H9 (cell line): ENCODE measurements around the gene FAM193A. TPM values are rescaled to one million over a fixed set of nuclear protein-coding genes. Genes with fewer than 3 reads are reported as not detected.

Experiments
- DNase-seq: peaks from one replicate; pipeline ENCODE4 v3.0.0-alpha.2; 2017
- H2AFZ ChIP-seq: one replicate; pipeline ENCODE4 v1.6.1; 2013; ENCODE audit warnings: mild to moderate bottlenecking, low read length, control low read depth, moderate library complexity
- H2AK5ac ChIP-seq: 2 replicates; pipeline ENCODE4 v1.6.1; 2013; ENCODE audit warnings: low read length, control low read depth, mixed read lengths; ENCODE audit not compliant: insufficient read length
- H2BK120ac ChIP-seq: one replicate; pipeline ENCODE4 v1.6.1; 2013; ENCODE audit warnings: low read depth, mild to moderate bottlenecking, low read length, control low read depth, inconsistent platforms; ENCODE audit not compliant: poor library complexity, severe bottlenecking
- H2BK12ac ChIP-seq: 2 replicates; pipeline ENCODE4 v1.6.1; 2013; ENCODE audit warnings: low read length, control low read depth, mixed read lengths, low read depth; ENCODE audit not compliant: insufficient read length
- H2BK15ac ChIP-seq: 2 replicates; pipeline ENCODE4 v1.6.1; 2013; ENCODE audit warnings: low read depth, low read length, control low read depth
- H2BK20ac ChIP-seq: one replicate; pipeline ENCODE4 v1.6.1; 2013; ENCODE audit warnings: low read depth, mild to moderate bottlenecking, low read length, control low read depth, inconsistent platforms; ENCODE audit not compliant: poor library complexity, severe bottlenecking
- H2BK5ac ChIP-seq: 2 replicates; pipeline ENCODE4 v1.6.1; 2013; ENCODE audit warnings: low read length, control low read depth, mixed read lengths; ENCODE audit not compliant: insufficient read length
- H3K14ac ChIP-seq: 2 replicates; pipeline ENCODE4 v1.6.1; 2013; ENCODE audit warnings: low read length, control low read depth; ENCODE audit not compliant: insufficient read depth
- H3K18ac ChIP-seq: 2 replicates; pipeline ENCODE4 v1.6.1; 2013; ENCODE audit warnings: low read depth, mild to moderate bottlenecking, mixed read lengths, low read length, control low read depth; ENCODE audit not compliant: insufficient read length
- H3K23ac ChIP-seq: 2 replicates; pipeline ENCODE4 v1.6.1; 2013; ENCODE audit warnings: low read length, control low read depth, mixed read lengths, low read depth; ENCODE audit not compliant: insufficient read length
- H3K23me2 ChIP-seq: 2 replicates; pipeline ENCODE4 v1.6.1; 2013; ENCODE audit warnings: low read depth, mild to moderate bottlenecking, mixed read lengths, low read length, control low read depth; ENCODE audit not compliant: insufficient read length, poor library complexity, severe bottlenecking
- H3K27ac ChIP-seq: 2 replicates; pipeline ENCODE4 v1.5.1; 2013; ENCODE audit warnings: low read length, control low read depth, mixed read lengths, low read depth; ENCODE audit not compliant: insufficient read length
- H3K27me3 ChIP-seq: 2 replicates; pipeline ENCODE4 v1.6.1; 2013; ENCODE audit warnings: low read length, control low read depth, inconsistent platforms; ENCODE audit not compliant: insufficient read depth
- H3K4ac ChIP-seq: 2 replicates; pipeline ENCODE4 v1.6.1; 2013; ENCODE audit warnings: low read depth, mild to moderate bottlenecking, control low read depth, inconsistent platforms, low read length, moderate library complexity
- H3K4me1 ChIP-seq: 2 replicates; pipeline ENCODE4 v1.6.1; 2013; ENCODE audit warnings: low read length, control low read depth, inconsistent platforms; ENCODE audit not compliant: insufficient read depth
- H3K4me2 ChIP-seq: 2 replicates; pipeline ENCODE4 v1.6.1; 2013; ENCODE audit warnings: low read length, control low read depth, mixed read lengths; ENCODE audit not compliant: insufficient read length, insufficient read depth
- H3K56ac ChIP-seq: 2 replicates; pipeline ENCODE4 v1.6.1; 2013; ENCODE audit warnings: low read depth, mild to moderate bottlenecking, mixed read lengths, low read length, control low read depth; ENCODE audit not compliant: insufficient read length
- H3K79me1 ChIP-seq: 2 replicates; pipeline ENCODE4 v1.6.1; 2013; ENCODE audit warnings: low read depth, mild to moderate bottlenecking, moderate library complexity, low read length, control low read depth, inconsistent platforms; ENCODE audit not compliant: insufficient read depth, poor library complexity, severe bottlenecking
- H3K79me2 ChIP-seq: 2 replicates; pipeline ENCODE4 v1.6.1; 2013; ENCODE audit warnings: low read length, control low read depth, inconsistent platforms; ENCODE audit not compliant: insufficient read depth
- H3K9ac ChIP-seq: 2 replicates; pipeline ENCODE4 v1.6.1; 2013; ENCODE audit warnings: low read length, control low read depth, mixed read lengths; ENCODE audit not compliant: insufficient read length; ENCODE audit errors: extremely low read depth
- H3K9me3 ChIP-seq: one replicate; pipeline ENCODE4 v1.6.1; 2013; ENCODE audit warnings: low read depth, low read length, inconsistent platforms; ENCODE audit not compliant: control insufficient read depth
- H3T11ph ChIP-seq: one replicate; pipeline ENCODE4 v1.6.1; 2013; ENCODE audit warnings: mild to moderate bottlenecking, low read length, control low read depth, inconsistent platforms
- H4K20me1 ChIP-seq: one replicate; pipeline ENCODE4 v1.6.1; 2013; ENCODE audit not compliant: control insufficient read depth, insufficient read length, insufficient read depth
- H4K5ac ChIP-seq: 2 replicates; pipeline ENCODE4 v1.6.1; 2013; ENCODE audit warnings: low read depth, mild to moderate bottlenecking, mixed read lengths, low read length, control low read depth; ENCODE audit not compliant: insufficient read length
- H4K8ac ChIP-seq: replicated peaks from 2 replicates; pipeline ENCODE4 v1.6.1; 2013; ENCODE audit warnings: low read length, control low read depth, mixed read lengths, low read depth; ENCODE audit not compliant: insufficient read length
- H4K91ac ChIP-seq: 2 replicates; pipeline ENCODE4 v1.6.1; 2013; ENCODE audit warnings: low read depth, mild to moderate bottlenecking, moderate library complexity, mixed read lengths, low read length, control low read depth; ENCODE audit not compliant: insufficient read length
- H3K27ac Mint-ChIP-seq, 3 experiments: 2 replicates in 2 of 3; 3 replicates in 1 of 3; pipeline ENCODE4 v1.8.0; 2020 to 2021; ENCODE audit warnings: mixed read lengths in 3 of 3, mild to moderate bottlenecking in 1 of 3, moderate library complexity in 1 of 3
- H3K27me3 Mint-ChIP-seq: 2 replicates; pipeline ENCODE4 v1.8.0; 2021; ENCODE audit warnings: low read depth, mild to moderate bottlenecking, moderate library complexity, mixed read lengths
- H3K36me3 Mint-ChIP-seq, 3 experiments: 2 replicates in 2 of 3; 3 replicates in 1 of 3; pipeline ENCODE4 v1.8.0; 2020 to 2021; ENCODE audit warnings: low read depth in 3 of 3, mixed read lengths in 3 of 3; ENCODE audit not compliant: insufficient read depth in 1 of 3
- H3K4me1 Mint-ChIP-seq, 2 experiments: 2 replicates each; pipeline ENCODE4 v1.8.0; 2020; ENCODE audit warnings: mixed read lengths in 2 of 2
- H3K4me3 Mint-ChIP-seq, 2 experiments: 2 replicates in 1 of 2; 3 replicates in 1 of 2; pipeline ENCODE4 v1.8.0; 2020 to 2021; ENCODE audit warnings: mild to moderate bottlenecking in 2 of 2, mixed read lengths in 2 of 2, moderate library complexity in 1 of 2
- H3K9me3 Mint-ChIP-seq, 2 experiments: 2 replicates in 1 of 2; 3 replicates in 1 of 2; pipeline ENCODE4 v1.8.0; 2020; ENCODE audit warnings: mild to moderate bottlenecking in 2 of 2, mixed read lengths in 2 of 2, moderate library complexity in 1 of 2
- CTCF ChIP-seq: fragments of 200-600 bp; sonication (generic); conservative IDR thresholded peaks from 3 replicates; pipeline ENCODE4 v1.8.0; 2021; ENCODE audit warnings: antibody characterized with exemption, mild to moderate bottlenecking
- WGBS: extraction: QIAGEN DNeasy Blood & Tissue Kit; methylation state at CpG from one replicate; pipeline ENCODE4 v1.1.7; 2013; ENCODE audit warnings: missing lambda C conversion rate, low lambda C conversion rate, mixed read lengths; ENCODE audit not compliant: insufficient read length; ENCODE audit errors: extremely low coverage; 5-methylcytosine and 5-hydroxymethylcytosine counted together
- total RNA-seq: library from RNA; stranded (reverse); gene quantifications from 2 replicates; pipeline ENCODE4 v1.2.1, GENCODE V29; 2021

Gene FAM193A
- total RNA-seq, 1 experiment from 2014 or later = 36.9 TPM

DNA sequence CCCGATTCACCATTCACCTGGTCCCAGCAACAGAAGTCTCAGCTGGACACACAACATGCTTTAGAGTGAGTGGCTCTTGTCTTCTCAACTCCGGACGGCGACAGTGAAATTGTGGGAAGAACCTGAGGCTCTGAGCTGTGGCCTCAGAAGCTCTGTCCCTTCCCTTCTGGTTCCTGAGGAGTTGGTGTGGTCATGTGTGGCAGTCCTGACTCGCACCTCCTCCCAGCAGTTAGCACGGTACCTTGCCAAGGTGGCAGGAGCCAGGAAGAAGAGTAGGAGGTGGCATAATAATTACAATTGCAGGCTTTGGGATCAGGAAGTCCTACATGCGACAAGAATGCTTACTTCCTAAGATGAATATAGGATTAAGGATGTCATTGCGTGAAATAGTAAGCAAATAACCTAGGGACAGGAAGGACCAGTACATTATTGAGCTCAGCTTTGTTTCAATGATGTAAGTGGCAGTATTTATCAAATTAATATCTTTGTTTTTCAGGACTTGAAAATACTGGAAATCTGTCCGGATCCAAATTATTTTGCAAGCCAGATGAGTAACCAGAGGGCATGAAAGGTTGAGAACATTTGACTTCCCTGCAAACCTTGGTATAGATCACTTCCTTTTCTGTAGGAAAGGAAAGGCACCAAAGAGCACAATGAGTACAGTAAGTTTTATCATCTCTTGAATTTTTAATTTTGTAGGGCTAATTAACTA is 46.5 kb upstream of the FAM193A start:
- no peak for TF ChIP-seq CTCF
- H3K18ac ChIP-seq = no peak overlapping the region
- Mint-ChIP-seq H3K4me1 (peaks cover 29 to 35% of the 10 kb centered on the region in 2 experiments), H3K9me3 (no peaks in the 10 kb centered on the region), H3K4me3 (no peak overlapping the region), H3K27ac (peak overlapping the region in 2 of 3 experiments; percentile 58 to 84; a peak in 5 of 7 replicates), H3K36me3 (peaks cover 37 to 54% (median 47%) of the 10 kb centered on the region in 3 experiments; a peak in 6 of 7 replicates), H3K27me3 (no peaks in the 10 kb centered on the region)
- H3K79me1 ChIP-seq = peaks cover 4% of the 10 kb centered on the region
- H3K4ac ChIP-seq = no peak overlapping the region
- no peak overlapping the region for H2BK15ac ChIP-seq
- DNase-seq = no peak
- peaks cover 5% of the 10 kb centered on the region for H4K20me1 ChIP-seq
- no peak overlapping the region for H4K91ac ChIP-seq
- H2AK5ac ChIP-seq = no peak overlapping the region
- H3K14ac ChIP-seq = no peak overlapping the region
- no peak overlapping the region for H3K4me2 ChIP-seq
- no peaks in the 10 kb centered on the region; the same call in 1 of the 2 replicates for H3K4me1 ChIP-seq
- WGBS = no CpG with 5 or more reads among the region's 9 CpGs
- H3K23me2 ChIP-seq = no peaks in the 10 kb centered on the region
- no peak overlapping the region for H2BK20ac ChIP-seq
- H3K27me3 ChIP-seq = no peaks in the 10 kb centered on the region
- H4K5ac ChIP-seq = no peak overlapping the region
- H3K9me3 ChIP-seq = no peaks in the 10 kb centered on the region
- H3K23ac ChIP-seq = no peak overlapping the region
- no peak overlapping the region for H4K8ac ChIP-seq
- no peak overlapping the region for H2AFZ ChIP-seq
- H2BK12ac ChIP-seq = no peak overlapping the region
- no peak overlapping the region for H3K27ac ChIP-seq
- H2BK5ac ChIP-seq = no peak overlapping the region
- H3T11ph ChIP-seq = no peak overlapping the region
- H3K79me2 ChIP-seq = peaks cover 51% of the 10 kb centered on the region; the same call in 1 of the 2 replicates
- H3K9ac ChIP-seq = no peak overlapping the region
- H3K56ac ChIP-seq = no peak overlapping the region
- no peak overlapping the region for H2BK120ac ChIP-seq
